NCI-H2081 (cell line): ENCODE data around the gene SH3GLB2.
"Not testable (repeated sequence)": the region's sequence is repeated elsewhere in the genome, so short reads cannot be mapped to it uniquely, and the experiment has no call there.

ENCODE experiments used
- DNase-seq, 2 experiments: peaks; one replicate each; lab custom pipeline; 2025; lab: John Stamatoyannopoulos, UW

SH3GLB2 gene

DNA sequence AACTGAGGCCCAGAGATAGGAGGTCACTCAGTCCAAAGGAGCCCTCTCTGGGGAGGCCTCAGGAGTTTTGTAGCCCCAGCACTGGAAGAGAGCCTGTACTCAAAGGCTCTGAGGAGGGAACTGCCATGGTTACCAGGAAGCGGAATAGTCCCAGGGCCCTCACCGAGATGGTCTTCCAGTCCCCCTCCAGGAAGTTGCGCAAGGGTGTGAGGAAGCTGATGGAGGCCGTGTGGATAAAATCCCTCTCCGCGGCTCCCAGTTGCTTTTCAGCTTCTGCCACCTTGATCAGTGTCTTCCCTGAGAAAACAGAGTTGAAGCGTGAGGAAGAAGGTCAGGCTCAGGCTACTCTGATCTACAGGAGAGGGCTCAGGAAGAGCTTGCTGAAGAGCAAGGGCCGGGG, 13.5 kb downstream of the SH3GLB2 start:
- DNase-seq: no peak

DNA sequence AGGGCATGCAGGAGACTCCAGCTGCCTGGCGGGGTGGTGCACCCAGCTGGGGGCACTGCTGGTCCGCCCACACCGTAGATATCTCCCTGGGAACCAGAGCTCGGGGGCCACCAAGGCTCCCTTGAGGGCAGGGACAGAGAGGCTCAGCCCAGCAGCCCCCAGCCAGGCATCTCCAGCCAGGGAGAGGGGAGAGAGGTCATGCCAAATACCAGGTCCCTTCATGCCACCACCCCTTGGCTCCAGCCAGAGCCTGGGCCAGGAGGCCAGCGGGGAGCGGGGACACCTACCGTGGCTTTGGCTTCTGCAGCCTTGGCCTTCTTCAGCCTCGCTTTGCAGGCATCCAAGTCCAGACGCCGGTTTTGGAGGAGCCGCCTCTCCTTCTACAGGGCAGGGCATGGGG, 14.0 kb downstream of the SH3GLB2 start:
- no peak for DNase-seq

DNA sequence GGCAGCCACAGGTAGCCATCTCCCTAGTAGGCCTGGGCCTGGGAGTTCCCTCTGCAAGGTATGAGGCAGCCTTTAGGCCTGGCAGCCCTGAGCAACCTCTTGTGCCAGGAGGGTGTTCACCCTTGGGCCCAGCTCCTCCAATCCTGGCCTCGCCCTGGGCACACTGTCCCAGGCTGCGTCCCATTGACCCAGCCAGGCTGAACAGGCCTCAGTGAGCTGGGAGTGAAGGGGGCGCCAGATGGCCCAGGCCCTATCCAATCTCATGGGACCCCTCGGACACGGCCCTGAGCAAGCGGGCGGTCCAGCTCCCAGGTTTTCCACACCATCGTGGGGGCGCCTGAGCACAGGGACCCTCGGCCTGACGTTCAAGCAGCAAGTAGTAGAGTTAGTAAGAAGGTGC, 14.5 kb downstream of the SH3GLB2 start:
- no peak for DNase-seq

DNA sequence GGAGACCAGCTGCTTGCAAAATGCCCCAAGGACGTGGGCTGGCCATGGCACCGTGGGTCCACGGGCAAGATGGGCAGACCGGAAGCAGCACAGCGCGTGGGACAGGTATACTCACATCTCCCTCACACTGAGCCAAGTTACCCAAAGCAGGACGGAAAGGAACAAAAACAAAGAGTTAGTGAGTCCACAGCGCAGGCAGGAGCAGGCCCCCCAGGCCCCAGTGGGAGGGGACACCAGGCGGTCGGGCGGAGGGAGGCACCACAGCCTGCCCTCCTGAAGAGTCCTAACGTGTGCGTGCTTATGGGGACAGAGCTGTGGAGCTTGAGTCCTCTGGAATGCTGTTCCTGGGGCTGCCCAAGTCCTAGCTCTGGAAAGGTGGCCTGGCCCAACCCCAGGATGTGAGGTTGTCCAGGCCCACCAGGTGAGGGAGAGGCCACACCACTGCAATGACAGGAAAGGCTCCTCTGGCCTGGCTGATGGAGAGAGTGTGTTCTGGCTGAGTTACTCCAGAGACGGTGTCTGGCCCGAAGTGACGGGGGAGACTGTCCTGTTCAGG, 15.2 kb downstream of the SH3GLB2 start:
- DNase-seq: no peak

DNA sequence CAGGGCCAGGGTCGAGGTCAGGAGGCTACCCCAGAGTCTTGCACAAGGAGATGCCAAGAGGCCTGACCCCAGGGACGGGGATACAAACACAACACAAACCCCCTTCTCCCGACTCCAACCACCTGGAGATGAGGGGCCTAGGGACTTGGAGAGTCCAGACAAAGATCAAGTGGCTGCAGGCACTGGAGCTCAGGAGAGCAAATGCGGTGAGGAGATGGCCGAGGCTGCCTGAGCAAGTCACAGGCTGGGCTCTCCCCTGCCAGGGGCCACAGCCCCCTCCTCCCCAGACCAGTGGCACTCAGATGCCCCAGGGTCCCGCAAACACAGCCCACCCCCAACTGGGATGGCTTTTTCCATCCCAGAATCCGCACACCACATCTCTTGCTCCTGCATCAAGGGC, 15.8 kb downstream of the SH3GLB2 start:
- no peak for DNase-seq

DNA sequence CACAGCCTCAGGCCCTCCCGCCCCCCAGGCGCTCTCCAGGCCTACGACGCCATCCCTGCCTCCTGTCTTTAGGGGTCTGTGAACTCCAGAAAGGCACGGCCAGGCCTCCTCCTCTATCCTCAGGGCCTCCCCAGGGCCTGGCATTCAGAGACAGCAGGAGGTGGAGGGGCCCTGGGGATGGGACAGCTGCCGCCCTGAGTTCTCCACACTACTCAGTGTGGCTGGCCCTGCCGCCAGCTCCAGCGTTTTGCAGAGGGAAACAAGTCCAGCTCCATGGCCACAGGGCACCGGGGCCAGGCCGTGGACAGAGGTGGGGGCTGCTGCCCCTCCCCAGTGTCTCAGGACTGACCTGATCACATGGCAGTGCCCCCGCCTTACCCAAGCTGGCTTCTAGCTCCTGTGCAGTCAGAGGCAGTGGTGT, 16.4 kb downstream of the SH3GLB2 start:
- no peak for DNase-seq

DNA sequence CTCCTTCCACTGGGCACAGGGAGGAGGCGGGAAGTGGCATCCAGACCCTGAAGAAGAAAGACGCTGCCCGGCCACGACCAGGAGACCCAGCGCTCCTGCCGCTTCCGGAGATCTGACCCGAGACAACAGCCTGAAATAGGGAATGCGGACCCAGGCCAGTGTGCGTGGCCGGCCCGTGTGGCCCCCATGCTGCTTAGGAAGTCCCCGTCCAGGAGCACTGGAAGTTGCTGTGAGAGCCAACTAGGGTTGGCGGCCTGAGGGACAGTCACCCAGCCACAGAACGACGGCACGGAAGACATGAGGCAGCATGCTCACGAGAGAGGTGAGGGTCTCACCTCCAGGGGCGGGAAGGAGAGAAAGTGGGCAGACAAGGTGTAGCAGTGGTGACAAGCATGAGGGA, 17.0 kb downstream of the SH3GLB2 start:
- DNase-seq: no peak

DNA sequence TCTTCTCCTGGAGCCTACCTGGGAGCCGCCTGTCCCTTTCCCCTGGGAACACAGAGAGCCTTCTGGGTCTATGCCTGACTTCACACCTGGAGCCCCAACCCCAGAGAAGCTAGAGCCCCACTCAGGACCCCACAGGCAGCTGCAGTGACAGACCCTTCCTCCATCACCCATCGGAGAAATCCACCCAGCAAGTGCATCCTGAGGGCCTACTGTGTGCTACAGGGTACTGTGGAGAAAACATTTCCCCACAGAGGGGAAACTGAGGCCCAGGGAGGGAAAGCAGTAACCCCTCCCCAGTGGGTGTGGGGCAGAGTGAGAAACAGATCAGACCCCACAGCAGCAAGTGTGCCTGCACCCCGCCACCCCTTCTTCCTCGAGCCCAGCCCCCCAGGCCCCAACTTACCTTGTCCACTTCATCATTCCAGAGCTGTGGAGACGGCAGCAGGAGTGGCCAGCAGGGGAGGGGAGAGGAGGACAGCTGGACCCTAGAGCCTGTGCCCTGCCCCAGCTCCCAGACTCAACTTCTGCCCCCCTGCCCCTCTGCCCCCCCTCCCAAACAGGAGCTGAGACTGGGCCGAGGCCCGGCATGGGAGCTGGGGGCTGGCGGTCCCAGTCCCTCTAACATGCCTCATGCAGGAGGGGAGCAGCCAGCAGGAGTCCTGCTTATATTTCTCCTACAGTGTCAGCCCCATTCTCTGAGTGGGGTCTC, 17.7 kb downstream of the SH3GLB2 start:
- DNase-seq: no peak

DNA sequence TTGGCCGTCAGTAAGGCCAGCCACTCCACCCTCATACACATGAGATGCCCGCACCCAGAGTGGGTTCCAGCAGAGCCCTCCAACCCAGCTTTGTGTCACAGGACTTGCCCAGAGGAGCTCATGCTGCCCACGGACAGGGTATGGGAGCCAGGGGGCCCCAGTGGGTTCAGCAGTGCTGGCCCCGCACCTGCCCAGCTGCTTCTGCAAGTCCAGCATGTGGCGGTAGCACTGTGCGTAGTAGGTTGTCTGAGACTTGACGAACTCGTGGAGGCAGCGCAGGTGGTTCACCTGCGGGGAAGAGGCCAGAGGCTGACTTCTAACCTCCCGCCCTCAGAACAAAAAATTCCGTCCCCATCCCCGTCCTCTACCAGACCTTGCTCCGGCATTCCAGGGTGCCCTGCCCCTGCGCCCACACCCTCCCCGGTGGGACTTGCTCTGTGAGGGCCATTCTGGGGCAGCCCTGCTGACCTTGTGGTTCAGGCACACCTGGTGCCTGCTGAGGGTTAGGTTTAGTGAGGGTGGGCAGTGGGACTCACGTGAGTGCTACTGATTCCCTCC, 18.5 kb downstream of the SH3GLB2 start:
- DNase-seq: no peak

DNA sequence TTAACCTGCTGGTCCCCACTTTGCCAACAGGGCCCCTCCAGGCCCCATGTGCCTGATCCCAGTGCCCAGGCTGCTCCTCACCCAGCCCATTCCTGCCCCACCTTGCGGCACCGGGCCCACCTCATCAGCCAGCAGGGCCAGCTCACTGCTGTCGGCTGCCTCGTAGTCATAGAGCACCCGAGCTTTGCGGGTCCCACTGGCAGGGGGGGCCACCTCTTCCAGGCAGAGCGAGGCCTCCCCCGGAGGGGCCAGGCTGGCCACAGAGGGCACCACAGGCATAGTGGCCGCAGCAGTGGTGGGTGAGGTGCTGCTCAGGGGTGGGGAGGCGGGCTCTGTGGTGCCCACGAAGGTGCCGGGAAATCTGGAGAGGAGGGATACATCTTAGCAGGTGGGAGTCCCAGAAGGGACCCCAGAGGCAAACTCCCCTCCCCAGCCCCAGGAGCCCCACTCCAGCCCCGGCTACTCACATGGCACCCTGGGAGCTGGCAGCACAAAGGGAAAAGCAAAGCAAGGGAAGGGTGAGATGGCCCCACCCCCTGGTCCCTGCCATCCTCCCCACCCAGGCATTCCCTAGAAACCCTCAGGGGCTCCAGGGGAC, 19.0 kb downstream of the SH3GLB2 start:
- no peak for DNase-seq

DNA sequence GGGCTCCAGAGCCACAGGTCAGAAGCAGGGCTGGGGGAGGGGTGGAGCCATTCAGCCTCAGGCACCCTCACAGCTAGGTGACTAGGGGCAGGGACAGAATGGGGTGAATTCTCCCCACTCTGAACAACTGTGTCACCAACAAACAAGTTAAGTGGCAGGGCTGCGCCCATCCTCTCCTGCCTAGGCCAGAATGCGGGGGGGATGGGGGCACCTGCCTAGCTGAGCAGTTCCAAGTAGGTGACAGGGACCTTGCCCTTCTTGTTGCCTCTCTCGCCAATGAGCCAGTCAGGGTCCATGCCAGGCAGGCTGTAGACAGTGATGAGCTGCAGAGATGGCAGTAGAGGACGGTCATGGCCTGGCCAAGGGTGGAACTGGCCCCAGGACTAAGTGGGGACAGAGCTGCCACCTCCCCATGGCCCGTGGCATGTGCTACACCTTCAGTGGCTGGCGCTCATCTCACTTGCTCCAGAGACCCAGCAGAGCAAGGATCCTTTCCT, 19.6 kb downstream of the SH3GLB2 start:
- DNase-seq: no peak

DNA sequence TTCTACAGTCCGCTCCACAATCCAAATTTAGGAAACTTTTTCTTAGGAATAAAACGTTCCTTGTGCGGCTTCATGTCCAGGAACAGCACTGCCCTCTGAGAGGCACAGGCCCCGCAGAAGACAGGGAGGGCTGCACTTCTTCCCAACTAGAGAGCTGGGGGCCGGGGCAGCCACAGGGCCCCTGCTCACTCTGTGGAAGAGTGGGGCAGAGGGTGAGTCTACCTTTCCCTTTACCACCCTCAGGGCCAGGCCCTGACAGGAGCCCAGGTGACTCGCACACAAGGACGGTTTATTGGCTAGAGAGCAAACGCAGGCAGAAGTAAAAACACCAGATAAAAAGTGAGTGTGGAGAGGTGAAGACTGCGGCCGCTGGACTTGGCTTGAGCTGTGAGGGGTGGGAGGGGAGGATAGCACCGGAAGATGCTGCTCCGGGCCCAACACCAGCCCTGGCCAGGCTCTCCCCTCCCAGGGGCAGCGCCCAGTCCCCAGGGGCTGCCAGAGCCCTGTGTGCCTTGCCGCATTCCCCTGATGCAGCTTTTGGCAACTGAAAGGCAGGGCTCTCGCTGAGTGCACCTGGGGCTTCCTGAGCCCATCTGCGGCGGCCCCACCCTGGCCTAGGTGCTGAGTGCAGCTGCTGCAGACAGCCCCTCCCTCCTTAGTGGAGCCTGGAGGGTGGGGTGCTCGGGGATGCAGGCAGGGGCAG, 20.2 kb downstream of the SH3GLB2 start:
- no peak for DNase-seq

DNA sequence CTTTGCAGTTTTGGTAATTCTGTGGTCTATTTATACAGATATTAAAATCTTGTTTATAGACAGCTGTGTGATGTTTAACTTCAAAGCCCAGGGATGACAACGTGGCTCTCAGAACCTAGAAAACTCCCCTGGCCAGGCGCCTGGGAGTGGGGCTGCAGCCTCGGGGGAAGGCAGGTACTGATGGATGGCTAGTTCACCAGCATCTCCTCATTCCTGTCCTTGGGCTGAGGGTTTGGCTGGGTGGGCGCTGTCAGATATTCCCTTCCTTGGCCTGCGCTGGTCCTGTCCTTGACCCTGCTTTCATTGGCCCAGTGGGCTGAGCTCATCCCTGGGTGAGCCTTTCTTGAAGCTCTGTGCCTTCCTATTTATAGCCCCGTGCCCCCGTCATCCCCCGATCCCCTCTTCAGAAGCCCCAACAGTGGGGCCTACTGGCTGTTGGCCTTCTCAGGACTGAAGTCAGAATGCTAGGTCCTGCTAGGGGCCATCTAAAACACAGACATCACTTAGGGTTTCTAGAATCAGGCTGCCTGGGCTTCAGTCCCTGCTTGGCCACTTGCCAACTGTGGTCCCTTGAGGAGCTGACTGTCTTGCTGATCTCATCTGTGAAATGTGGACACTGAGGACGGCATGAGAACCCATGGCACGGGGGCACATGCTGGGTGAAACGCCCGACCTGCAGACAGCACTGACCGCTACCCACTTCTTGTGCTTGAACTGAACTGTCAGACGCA, 20.9 kb downstream of the SH3GLB2 start:
- DNase-seq: no peak

DNA sequence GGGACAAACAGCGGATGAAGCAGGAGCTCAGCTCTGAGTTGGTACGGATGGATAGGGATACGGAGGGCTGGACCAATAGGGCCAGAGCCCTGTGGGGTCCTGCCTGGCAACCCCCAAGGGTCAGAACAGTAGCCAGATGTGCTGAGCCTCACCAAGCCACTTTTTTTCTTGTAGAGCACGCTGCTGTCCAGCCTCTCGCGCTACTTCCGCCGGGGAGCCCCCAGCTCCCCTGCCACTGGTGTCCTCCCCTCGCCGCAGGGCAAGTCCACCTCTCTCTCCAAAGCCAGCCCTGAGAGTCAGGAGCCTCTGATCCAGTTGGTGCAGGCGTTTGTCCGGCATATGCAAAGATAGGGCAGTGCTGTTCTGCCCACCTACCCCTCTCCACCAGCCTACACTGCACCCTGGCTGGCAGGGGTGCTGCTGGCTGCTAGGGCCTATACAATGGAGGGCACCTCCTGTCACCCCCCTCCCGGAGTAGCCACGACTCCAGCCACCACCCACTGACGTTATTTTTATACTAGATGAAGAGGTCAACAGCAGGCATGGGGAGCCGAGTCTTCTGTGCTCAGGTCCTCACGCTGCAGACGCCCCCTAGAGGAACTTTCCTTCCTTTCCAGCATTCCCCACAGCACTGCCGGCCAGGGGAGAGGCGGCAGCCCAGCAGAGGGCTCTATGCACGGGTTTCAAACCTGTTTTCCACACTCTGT, 21.6 kb downstream of the SH3GLB2 start:
- DNase-seq: peak; percentile 57

DNA sequence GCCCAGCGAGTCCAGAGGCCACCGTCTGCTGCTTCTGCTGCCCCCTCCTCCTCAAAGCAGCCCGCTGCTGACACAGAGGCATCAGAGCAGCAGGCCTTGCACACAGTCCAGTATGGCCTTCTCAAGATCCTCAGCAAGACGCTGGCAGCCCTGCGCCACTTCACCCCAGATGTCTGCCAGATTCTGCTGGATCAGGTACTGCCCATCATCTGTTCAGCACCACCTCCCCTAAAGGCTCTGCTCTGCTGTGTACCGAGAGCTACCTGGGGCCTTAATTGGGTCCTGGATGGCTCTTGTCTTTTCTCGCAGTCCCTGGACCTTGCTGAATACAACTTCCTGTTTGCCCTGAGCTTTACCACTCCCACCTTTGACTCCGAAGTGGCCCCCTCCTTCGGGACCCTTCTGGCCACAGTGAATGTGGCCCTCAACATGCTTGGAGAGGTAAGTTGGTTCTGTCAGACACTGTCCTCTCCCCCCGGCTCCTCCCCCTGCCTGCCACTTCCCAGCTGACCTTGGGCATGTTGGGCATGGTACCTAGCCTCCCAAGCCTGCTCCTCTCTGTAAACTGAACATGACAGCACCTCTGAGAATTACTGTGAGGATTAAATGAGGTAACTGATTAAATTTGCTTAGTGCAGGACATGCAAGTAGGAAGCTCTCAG, 22.7 kb downstream of the SH3GLB2 start:
- DNase-seq: no peak

DNA sequence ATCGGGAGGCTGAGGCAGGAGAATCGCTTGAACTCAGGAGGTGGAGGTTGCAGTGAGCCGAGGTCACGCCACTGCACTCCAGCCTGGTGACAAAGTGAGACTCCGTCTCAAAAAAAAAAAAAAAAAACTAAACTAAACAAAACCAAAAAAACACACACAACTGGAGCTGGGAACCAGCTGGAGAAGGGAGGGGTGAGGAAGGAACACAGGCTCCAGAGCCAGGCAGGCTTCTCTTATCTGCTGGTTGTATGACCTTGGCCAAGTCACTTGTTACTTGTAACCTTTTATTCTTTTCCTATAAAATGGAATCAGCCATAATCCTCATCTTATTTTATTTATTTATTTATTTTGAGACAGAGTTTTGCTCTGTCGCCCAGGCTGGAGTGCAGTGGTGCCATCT, 24.0 kb downstream of the SH3GLB2 start:
- DNase-seq: not testable (repeated sequence)

DNA sequence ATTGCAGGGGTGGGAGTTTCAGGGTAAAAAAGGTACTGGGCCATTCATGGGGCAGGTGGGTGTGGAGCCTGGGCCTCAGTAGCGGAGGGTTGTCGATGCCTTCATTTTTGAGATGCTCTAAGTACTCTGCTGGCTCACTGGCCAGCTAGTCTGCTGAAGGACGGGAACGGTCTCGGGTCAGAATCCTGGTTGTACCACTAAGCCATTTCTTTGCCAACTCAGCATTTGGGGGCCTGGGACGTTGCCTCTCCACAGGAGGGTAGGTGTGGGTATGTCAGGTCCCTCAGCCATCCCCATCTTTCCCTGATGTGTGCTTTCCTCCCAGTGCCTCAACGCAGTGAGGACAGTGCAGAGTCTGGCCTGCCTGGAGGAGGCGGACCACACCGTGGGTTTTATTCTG, 25.1 kb downstream of the SH3GLB2 start:
- DNase-seq: no peak

DNA sequence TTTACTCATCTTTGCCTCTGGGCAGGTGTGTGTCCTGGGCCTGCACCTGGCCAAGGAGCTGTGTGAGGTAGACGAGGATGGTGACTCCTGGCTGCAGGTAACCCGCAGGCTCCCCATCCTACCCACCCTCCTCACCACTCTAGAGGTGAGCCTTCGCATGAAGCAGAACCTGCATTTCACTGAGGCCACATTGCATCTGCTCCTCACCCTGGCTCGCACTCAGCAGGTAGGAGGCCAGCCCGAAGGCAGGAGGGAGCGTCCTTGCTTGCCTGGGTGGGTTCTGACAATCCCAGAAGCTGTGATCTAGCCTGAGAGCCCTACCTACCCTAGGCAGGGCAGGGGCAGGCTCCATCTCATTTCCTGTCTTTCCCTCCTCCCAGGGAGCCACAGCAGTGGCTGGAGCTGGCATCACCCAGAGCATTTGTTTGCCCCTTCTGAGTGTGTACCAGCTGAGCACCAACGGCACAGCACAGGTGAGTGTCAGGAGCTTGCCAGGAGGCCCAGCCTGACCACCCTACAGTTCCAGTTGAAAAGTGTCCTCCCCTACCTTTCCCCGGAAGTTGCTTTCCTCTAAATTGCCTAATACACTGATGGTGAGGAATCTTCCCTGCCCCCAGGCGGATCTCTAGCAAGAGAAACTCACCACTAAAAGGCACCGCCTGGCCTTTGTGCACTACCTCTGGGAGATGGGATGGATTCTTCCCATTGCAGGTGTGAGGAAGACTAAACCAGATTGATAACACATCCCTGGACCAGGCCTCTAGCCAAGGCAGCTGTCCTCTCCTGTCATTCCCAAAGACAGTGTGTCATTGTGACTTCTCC, 26.4 kb downstream of the SH3GLB2 start:
- DNase-seq: no peak

DNA sequence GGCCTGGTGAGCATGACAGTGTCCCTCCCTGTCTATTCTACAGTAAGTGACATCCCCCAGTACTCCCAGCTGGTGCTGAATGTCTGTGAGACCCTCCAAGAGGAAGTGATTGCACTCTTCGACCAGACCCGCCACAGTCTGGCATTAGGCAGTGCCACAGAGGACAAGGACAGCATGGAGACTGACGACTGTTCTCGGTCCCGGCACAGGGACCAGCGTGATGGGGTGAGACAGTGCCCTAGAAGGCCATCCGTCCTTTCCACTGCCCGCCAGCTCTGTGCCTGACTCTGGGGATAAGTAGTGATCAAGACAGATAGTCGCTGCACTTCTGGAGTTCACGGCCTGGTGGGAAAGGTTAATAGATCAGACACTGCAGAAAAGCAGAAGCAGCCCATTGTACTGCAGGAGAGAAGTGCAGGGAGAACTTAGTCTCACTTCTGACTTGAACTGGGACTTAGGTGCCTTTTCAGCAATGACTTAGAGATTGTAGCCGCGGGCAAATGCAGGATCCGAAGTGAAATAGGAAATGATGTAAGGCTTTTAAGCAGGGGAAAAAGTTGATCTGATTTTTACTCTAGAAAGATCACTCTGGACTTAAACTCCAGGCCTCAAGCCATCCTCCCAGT, 28.4 kb downstream of the SH3GLB2 start:
- DNase-seq: no peak
